Keratinocyte (primary cell): Measurements from ENCODE around the gene BUB1.

Experiments used
- CTCF ChIP-seq, 3 experiments: IDR thresholded peaks in 1 of 3; conservative IDR thresholded peaks in 1 of 3; optimal IDR thresholded peaks in 1 of 3; 2 replicates in 2 of 3; 3 replicates in 1 of 3; pipeline versions ENCODE3 to v1.5.1; 2011; ENCODE audit warnings: low read length in 3 of 3, mild to moderate bottlenecking in 3 of 3, moderate library complexity in 2 of 3, control low read depth in 1 of 3, inconsistent platforms in 1 of 3; ENCODE audit not compliant: insufficient read depth in 2 of 3; ENCODE audit errors: extremely low read depth in 1 of 3
- EZH2 ChIP-seq: IDR thresholded peaks from one replicate; pipeline ENCODE4 v1.6.1; 2012; ENCODE audit warnings: inconsistent platforms, mild to moderate bottlenecking, low read length, moderate library complexity

GRCh38 chr2:110702514-110703380 lies 24.9 kb upstream of the BUB1 start:
- TF ChIP-seq CTCF (optimal IDR thresholded peaks at IDR 0.05 in 1 of 3, IDR thresholded peaks at IDR 0.05 in 1 of 3, conservative IDR thresholded peaks at IDR 0.05 in 1 of 3; ENCODE audit: extremely low read depth in 1 of 3, insufficient read depth in 2 of 3, low read length in 3 of 3) = no peak
- no peak for TF ChIP-seq EZH2
